Kidney (tissue), 14 donors: ENCODE measurements around the gene F2. TPM values are rescaled to one million over a fixed set of nuclear protein-coding genes. Genes with fewer than 3 reads are reported as not detected.

Experiments
- DNase-seq, 5 donors: peaks; one replicate each; pipeline ENCODE4 v3.0.0-alpha.2; 2013 to 2020
- FAIRE-seq: peaks from 2 replicates; lab custom pipeline; 2012; peaks lifted over from hg19 to GRCh38; lab: Jason Lieb, UNC
- H3K27ac ChIP-seq, 2 donors: one replicate each; pipeline ENCODE4 v1.7.0; 2013; ENCODE audit warnings: low read depth in 2 of 2, low read length in 2 of 2, inconsistent platforms in 1 of 2
- H3K27me3 ChIP-seq: one replicate; pipeline ENCODE4 v1.7.1; 2013; ENCODE audit warnings: low read length, inconsistent platforms; ENCODE audit not compliant: control insufficient read depth, insufficient read depth
- H3K36me3 ChIP-seq, 3 donors: one replicate each; pipeline versions ENCODE4 v1.7.0 to v1.7.1; 2013; ENCODE audit warnings: low read length in 3 of 3, control low read depth in 1 of 3, inconsistent platforms in 1 of 3; ENCODE audit not compliant: insufficient read depth in 3 of 3, control insufficient read depth in 2 of 3
- H3K4me1 ChIP-seq, 3 donors: one replicate each; pipeline versions ENCODE4 v1.7.0 to v1.7.1; 2013; ENCODE audit warnings: low read length in 3 of 3, inconsistent platforms in 1 of 3, low read depth in 1 of 3; ENCODE audit not compliant: control insufficient read depth in 2 of 3, insufficient read depth in 2 of 3
- H3K4me3 ChIP-seq, 3 donors: one replicate each; pipeline versions ENCODE4 v1.7.0 to v1.8.1; 2013; ENCODE audit warnings: low read length in 3 of 3, control low read depth in 1 of 3, inconsistent platforms in 1 of 3
- H3K9ac ChIP-seq, 3 donors: one replicate each; pipeline versions ENCODE4 v1.7.0 to v1.7.1; 2013; ENCODE audit warnings: low read length in 3 of 3, control low read depth in 1 of 3, inconsistent platforms in 1 of 3
- H3K9me3 ChIP-seq, 3 donors: one replicate each; pipeline versions ENCODE4 v1.7.0 to v1.7.1; 2013; ENCODE audit warnings: low read length in 3 of 3, control low read depth in 1 of 3, inconsistent platforms in 1 of 3; ENCODE audit not compliant: control insufficient read depth in 2 of 3, insufficient read depth in 1 of 3
- intact Hi-C: fragments of 100-400 bp; cut with DNase I; formaldehyde crosslinking; loops from one replicate; pipeline ENCODE4 v1.11.1; 2022
- polyA plus RNA-seq: library from polyadenylated mRNA; stranded (reverse); fragments of 350-450 nt; fragmentation: Illumina TruSeq; extraction: RNeasy Lipid Tissue Mini Kit (QIAGEN cat#74804); gene quantifications from one replicate; pipeline ENCODE4 v1.2.3, GENCODE V29; 2014; ENCODE audit warnings: low read depth, low replicate concordance; ENCODE audit not compliant: insufficient read depth
- total RNA-seq: library from RNA; stranded (reverse); fragmentation: NEBNext Ultra II Directional; extraction: Animal tissue kit (Norgen Biotek cat#: 25700); gene quantifications from one replicate; pipeline ENCODE4 v1.2.1, GENCODE V29; 2021
- TF ChIP-seq, protein P1 (sequence below): IDR thresholded peaks from 3 replicates; pipeline ENCODE4 v1.5.1; 2012; ENCODE audit warnings: mild to moderate bottlenecking, moderate library complexity, borderline replicate concordance; ENCODE audit not compliant: insufficient read depth; ENCODE audit errors: extremely low read depth
- donor health status: control.
- donor health status: control.
- donor health status: control.
- donor health status: control.
- donor health status: control.
- donor health status: DM: yes; HTN: yes; CAD: no.
- donor health status: Normal renal cell carcinoma (clear cell type).

The F2 gene
- total and polyA plus RNA-seq, 2 donors from 2014 or later = not detected

DNA sequence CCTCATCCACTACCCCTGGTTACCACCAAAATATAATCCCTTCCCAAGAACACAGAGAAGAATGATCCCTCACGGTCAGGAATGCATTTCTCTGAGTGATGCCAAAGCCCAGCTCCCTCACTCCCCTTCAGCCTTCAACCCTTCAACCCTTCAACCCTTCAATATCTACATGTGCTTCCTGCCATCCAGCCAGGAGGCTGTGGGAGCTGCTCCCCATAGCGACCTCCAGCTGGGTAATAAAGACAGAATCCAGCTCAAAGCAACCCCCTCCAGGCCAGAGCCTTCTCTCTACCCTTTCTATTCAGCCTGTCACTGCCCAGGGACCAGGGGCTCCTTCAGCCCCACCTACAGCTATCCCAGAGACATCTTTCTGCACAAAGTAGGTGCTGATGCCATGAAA lies 21.3 kb upstream of the F2 start:
- peaks cover 0 to 20% (median 18%) of the 10 kb centered on the region in 3 donors for H3K36me3 ChIP-seq
- intact Hi-C loops = no loop called here
- no peak overlapping the region for H3K4me3 ChIP-seq
- DNase-seq (no peak), FAIRE-seq (no peak)
- TF ChIP-seq, protein P1, sequence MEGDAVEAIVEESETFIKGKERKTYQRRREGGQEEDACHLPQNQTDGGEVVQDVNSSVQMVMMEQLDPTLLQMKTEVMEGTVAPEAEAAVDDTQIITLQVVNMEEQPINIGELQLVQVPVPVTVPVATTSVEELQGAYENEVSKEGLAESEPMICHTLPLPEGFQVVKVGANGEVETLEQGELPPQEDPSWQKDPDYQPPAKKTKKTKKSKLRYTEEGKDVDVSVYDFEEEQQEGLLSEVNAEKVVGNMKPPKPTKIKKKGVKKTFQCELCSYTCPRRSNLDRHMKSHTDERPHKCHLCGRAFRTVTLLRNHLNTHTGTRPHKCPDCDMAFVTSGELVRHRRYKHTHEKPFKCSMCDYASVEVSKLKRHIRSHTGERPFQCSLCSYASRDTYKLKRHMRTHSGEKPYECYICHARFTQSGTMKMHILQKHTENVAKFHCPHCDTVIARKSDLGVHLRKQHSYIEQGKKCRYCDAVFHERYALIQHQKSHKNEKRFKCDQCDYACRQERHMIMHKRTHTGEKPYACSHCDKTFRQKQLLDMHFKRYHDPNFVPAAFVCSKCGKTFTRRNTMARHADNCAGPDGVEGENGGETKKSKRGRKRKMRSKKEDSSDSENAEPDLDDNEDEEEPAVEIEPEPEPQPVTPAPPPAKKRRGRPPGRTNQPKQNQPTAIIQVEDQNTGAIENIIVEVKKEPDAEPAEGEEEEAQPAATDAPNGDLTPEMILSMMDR = no peak
- H3K27ac ChIP-seq = peak overlapping the region in 1 of 2 donors; percentile 20
- H3K9me3 ChIP-seq = no peaks in the 10 kb centered on the region
- H3K9ac ChIP-seq = no peak overlapping the region
- peaks cover 0 to 33% (median 3%) of the 10 kb centered on the region in 3 donors for H3K4me1 ChIP-seq
- H3K27me3 ChIP-seq = no peaks in the 10 kb centered on the region

DNA sequence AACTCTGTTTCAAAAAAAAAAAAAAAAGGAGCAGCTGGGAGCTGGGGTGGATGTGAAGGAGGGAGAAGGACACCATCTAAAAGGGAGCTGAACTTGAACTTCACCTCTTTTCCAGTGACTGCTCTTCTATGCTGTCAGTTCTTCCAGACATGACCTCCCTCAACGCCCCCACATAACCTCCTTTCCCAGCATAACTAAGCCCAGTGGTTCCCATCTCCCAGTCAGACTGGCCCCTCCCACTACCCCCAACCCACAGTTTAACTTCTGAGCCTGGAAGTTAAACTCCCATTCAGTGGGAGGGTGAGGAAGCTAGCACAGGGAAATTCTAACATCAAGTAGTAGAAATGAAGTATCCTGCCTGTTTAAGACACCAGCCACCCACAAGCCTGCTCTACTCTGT lies 20.4 kb upstream of the F2 start:
- intact Hi-C loops = no loop called here
- peak overlapping the region in 1 of 3 donors; percentile 13 for H3K9ac ChIP-seq
- no peak overlapping the region for H3K27ac ChIP-seq
- no peak for FAIRE-seq
- H3K9me3 ChIP-seq = no peaks in the 10 kb centered on the region
- H3K36me3 ChIP-seq = peaks cover 2 to 27% (median 24%) of the 10 kb centered on the region in 3 donors
- TF ChIP-seq, protein P1 = no peak
- H3K4me3 ChIP-seq = peak overlapping the region in 1 of 3 donors; percentile 19
- H3K27me3 ChIP-seq = no peaks in the 10 kb centered on the region
- H3K4me1 ChIP-seq = peaks cover 0 to 33% (median 3%) of the 10 kb centered on the region in 3 donors
- peak in 3 of 5 donors; percentile 20 to 45 (median 23) for DNase-seq

DNA sequence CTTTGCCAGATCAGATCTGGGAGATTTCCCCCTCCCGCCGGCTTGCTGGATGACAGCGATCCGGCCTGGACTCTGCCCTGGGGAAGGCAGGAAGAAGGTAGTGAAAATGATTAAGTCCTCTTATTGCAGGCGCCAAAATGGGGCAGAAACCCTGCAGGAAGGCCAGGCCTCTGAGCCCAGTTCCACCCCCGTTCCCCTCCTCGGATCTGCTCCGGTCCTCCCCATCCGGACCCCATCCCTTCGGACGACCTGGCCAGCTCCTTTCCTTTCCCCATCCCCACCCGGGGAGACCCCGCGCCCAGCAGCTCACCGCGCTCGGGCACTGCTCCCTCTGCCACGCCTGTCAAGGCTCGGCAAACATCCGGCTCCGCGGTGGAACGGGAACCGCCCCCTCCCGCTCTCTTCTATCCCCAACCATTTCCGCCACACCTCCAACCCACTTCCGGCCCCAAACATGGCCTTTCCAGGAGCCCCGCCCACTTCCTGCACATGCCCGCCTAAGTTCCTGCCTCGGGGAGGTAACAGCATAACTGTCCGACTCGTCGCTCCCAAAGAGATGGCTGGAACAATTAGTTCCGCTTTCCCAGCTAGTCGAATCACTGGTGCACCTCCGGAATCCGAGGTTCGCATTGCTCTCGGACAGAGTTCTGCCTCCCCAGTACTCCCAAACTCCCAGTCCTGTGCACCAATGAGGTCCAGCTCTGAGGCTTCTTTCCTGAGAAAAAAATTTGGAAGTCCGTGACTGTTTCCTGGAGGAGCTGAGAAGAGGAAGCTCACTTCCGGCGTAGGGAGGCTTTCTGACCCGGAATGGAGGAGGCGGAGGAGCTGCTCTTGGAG lies 18.6 kb upstream of the F2 start, which contains the start of the genes ARHGAP1 and ZNF408:
ARHGAP1 (minus strand) TSS at position 379 of the 837 bp plus-strand sequence. CDS start 4,512 bp downstream, outside the sequence.
ZNF408 (plus strand) TSS at position 791 of the 837 bp plus-strand sequence; CDS start at position 808, 17 bp downstream.
- Histone ChIP-seq H3K36me3 (peaks cover 2 to 26% (median 21%) of the 10 kb centered on the region in 3 donors), H3K4me3 (peak within 1 kb of the TSS; percentile 94 to 100 (median 99)), H3K9me3 (no peaks in the 10 kb centered on the region), H3K27me3 (no peaks in the 10 kb centered on the region), H3K27ac (peak within 1 kb of the TSS; percentile 96), H3K9ac (peak within 1 kb of the TSS; percentile 84 to 98 (median 89)), H3K4me1 (peaks cover 0 to 23% (median 3%) of the 10 kb centered on the region in 3 donors)
- FAIRE-seq (peak; percentile 89), DNase-seq (peak; percentile 99 to 100 (median 99))
- intact Hi-C loops = no loop called here
- TF ChIP-seq, protein P1 = peak; percentile 2
